HepG2 (cell line): ENCODE measurements around the gene ADCY7. TPM values are rescaled to one million over a fixed set of nuclear protein-coding genes. Genes with fewer than 3 reads are reported as not detected.

ENCODE experiments used
- ATAC-seq: fragments of 200-7000 bp; cut with Tn5 transposase; 3 replicates; pipeline ENCODE4 v1.9.1; 2020; ENCODE audit warnings: mild to moderate bottlenecking, moderate library complexity
- BruUV-seq: library from RNA; stranded (reverse); fragments of 400-500 nt; replicated peaks from 2 replicates; lab custom pipeline; 2021; lab: Mats Ljungman, UMichigan
- CTCF ChIA-PET: fragments of 300-600 bp; formaldehyde crosslinking; extraction: SDS; loops from one replicate; lab custom pipeline; 2021; ENCODE audit warnings: low total read pairs, inconsistent platforms, low intra/inter-chr PET ratio; lab: Yijun Ruan, JAX
- POLR2A ChIA-PET: fragments of 350-600 bp; sonication (Branson Sonifier 250); formaldehyde crosslinking; loops from one replicate; lab custom pipeline; 2020; ENCODE audit warnings: antibody characterized with exemption, inconsistent platforms; lab: Yijun Ruan, JAX
- DNase-seq: peaks from one replicate; pipeline ENCODE4 v3.0.0-alpha.2; 2015; ENCODE audit warnings: low spot score
- FAIRE-seq: peaks from 3 replicates; lab custom pipeline; 2011; peaks lifted over from hg19 to GRCh38; lab: Jason Lieb, UNC
- H2AFZ ChIP-seq: one replicate; pipeline ENCODE4 v1.6.1; 2011; ENCODE audit warnings: low read length, inconsistent platforms
- H3K27ac ChIP-seq: fragments of 300-600 bp; 3 replicates; pipeline ENCODE4 v1.8.0; 2011; ENCODE audit warnings: mixed run types, mild to moderate bottlenecking, mixed read lengths, low read length, inconsistent platforms; ENCODE audit not compliant: insufficient read depth; ENCODE audit errors: extremely low read length
- H3K27me3 ChIP-seq, 2 experiments: fragments of 200-600 bp in 1 of 2; 2 replicates in 1 of 2; 3 replicates in 1 of 2; pipeline versions ENCODE4 v1.6.0 to v1.8.0; 2011; ENCODE audit warnings: low read length in 2 of 2, mild to moderate bottlenecking in 2 of 2, moderate library complexity in 2 of 2, inconsistent platforms in 1 of 2; ENCODE audit not compliant: insufficient read depth in 2 of 2, control insufficient read depth in 1 of 2
- H3K36me3 ChIP-seq, 2 experiments: fragments of 200-600 bp in 1 of 2; replicated peaks in 1 of 2; 2 replicates in 1 of 2; 3 replicates in 1 of 2; pipeline versions ENCODE4 v1.5.1 to v1.8.0; 2011; ENCODE audit warnings: low read length in 2 of 2, inconsistent platforms in 1 of 2; ENCODE audit not compliant: insufficient read depth in 2 of 2, control insufficient read depth in 1 of 2
- H3K4me1 ChIP-seq: 2 replicates; pipeline ENCODE4 v1.5.1; 2012; ENCODE audit warnings: low read length, inconsistent platforms; ENCODE audit not compliant: insufficient read depth
- H3K4me2 ChIP-seq: 2 replicates; pipeline ENCODE4 v1.6.0; 2011; ENCODE audit warnings: low read depth, low read length, inconsistent platforms
- H3K4me3 ChIP-seq, 3 experiments: fragments of 200-600 bp in 1 of 3; sonication (generic), shearing (Covaris generic) in 1 of 3; replicated peaks in 1 of 3; 2 replicates each; pipeline ENCODE4 v1.5.1; 2011 to 2016; ENCODE audit warnings: low read length in 3 of 3, inconsistent platforms in 2 of 3, low read depth in 2 of 3, mild to moderate bottlenecking in 2 of 3, control low read depth in 1 of 3, mixed read lengths in 1 of 3; ENCODE audit not compliant: insufficient read depth in 1 of 3
- H3K79me2 ChIP-seq: one replicate; pipeline ENCODE4 v1.6.1; 2011; ENCODE audit warnings: low read length, inconsistent platforms; ENCODE audit not compliant: insufficient read depth
- H3K9ac ChIP-seq: 2 replicates; pipeline ENCODE4 v1.6.0; 2011; ENCODE audit warnings: mild to moderate bottlenecking, low read depth, low read length, inconsistent platforms; ENCODE audit not compliant: insufficient read depth
- H3K9me3 ChIP-seq: 2 replicates; pipeline ENCODE4 v1.5.1; 2012; ENCODE audit warnings: mild to moderate bottlenecking, low read length
- H4K20me1 ChIP-seq: 2 replicates; pipeline ENCODE4 v1.6.0; 2011; ENCODE audit warnings: inconsistent platforms, mild to moderate bottlenecking, low read length, moderate library complexity; ENCODE audit not compliant: insufficient read depth
- ATF7 ChIP-seq, 2 experiments: fragments of 450-650 bp in 1 of 2; sonication (generic) in 1 of 2; formaldehyde crosslinking in 1 of 2; IDR thresholded peaks; 2 replicates each; pipeline versions ENCODE4 v1.4.0 to v1.6.1; 2016 to 2020; ENCODE audit warnings: antibody characterized with exemption in 1 of 2, mild to moderate bottlenecking in 1 of 2, missing genetic modification reagents in 1 of 2
- ESRRA ChIP-seq: sonication (generic); formaldehyde crosslinking; IDR thresholded peaks from 2 replicates; pipeline ENCODE4 v1.5.1; 2020; ENCODE audit warnings: mild to moderate bottlenecking, low read depth, missing genetic modification reagents
- KAT8 ChIP-seq: IDR thresholded peaks from 2 replicates; pipeline ENCODE4 v1.6.1; 2016; ENCODE audit warnings: missing genetic modification reagents, missing compliant biosample characterization
- MTF1 ChIP-seq: sonication (generic); formaldehyde crosslinking; IDR thresholded peaks from 2 replicates; pipeline ENCODE4 v1.5.0; 2020; ENCODE audit warnings: missing genetic modification reagents
- NBN ChIP-seq: fragments of 450-650 bp; conservative IDR thresholded peaks from 2 replicates; pipeline ENCODE4 v1.6.1; 2017
- RARA ChIP-seq: IDR thresholded peaks from 2 replicates; pipeline ENCODE4 v1.6.1; 2016; ENCODE audit warnings: missing genetic modification reagents, missing compliant biosample characterization
- ZNF24 ChIP-seq: fragments of 450-650 bp; IDR thresholded peaks from 2 replicates; pipeline ENCODE4 v1.6.1; 2017; ENCODE audit warnings: antibody characterized with exemption, mild to moderate bottlenecking
- WGBS: methylation state at CpG from one replicate; pipeline ENCODE4 v1.1.6; 2017; ENCODE audit warnings: low lambda C conversion rate; 5-methylcytosine and 5-hydroxymethylcytosine counted together
- in situ Hi-C: cut with HindIII; loops from 2 replicates; pipeline ENCODE4 v1.10.0; 2017; ENCODE audit warnings: low pct_unique_long_range_greater_than_20kb; ENCODE audit not compliant: extremely low pct_ligation_motif_present
- intact Hi-C: fragments of 100-400 bp; cut with micrococcal nuclease; formaldehyde crosslinking; loops from one replicate; pipeline ENCODE4 v1.10.0; 2022; ENCODE audit not compliant: unreplicated experiment
- polyA plus RNA-seq, 8 experiments: library from polyadenylated mRNA; depleted of rRNA in 3 of 8; stranded (reverse) in 7 of 8; unstranded in 1 of 8; fragments of >200 nt; fragmentation: Illumina TruSeq in 4 of 8; extraction: Trizol in 4 of 8; gene quantifications; 2 replicates each; pipeline versions ENCODE4 v1.2.1 to v1.2.3, GENCODE V29; 2011 to 2016; ENCODE audit warnings: low read depth in 4 of 8, missing spikeins in 1 of 8, mixed read lengths in 1 of 8; ENCODE audit not compliant: insufficient read depth in 1 of 8
- total RNA-seq, 5 experiments: library from RNA; depleted of rRNA; stranded (reverse); fragments of >200 nt; fragmentation: Illumina TruSeq; extraction: Trizol; gene quantifications; 2 replicates each; pipeline ENCODE4 v1.2.3, GENCODE V29; 2016; ENCODE audit warnings: low read depth in 1 of 5
- TF ChIP-seq, protein P1 (sequence below): sonication (generic); formaldehyde crosslinking; IDR thresholded peaks from 2 replicates; pipeline ENCODE4 v1.4.0; 2020; ENCODE audit warnings: missing genetic modification reagents, mild to moderate bottlenecking, borderline replicate concordance
- TF ChIP-seq, protein P2 (sequence below): sonication (generic); formaldehyde crosslinking; IDR thresholded peaks from 2 replicates; pipeline ENCODE4 v1.4.0; 2020; ENCODE audit warnings: missing genetic modification reagents
- TF ChIP-seq, protein P3 (sequence below): sonication (generic); formaldehyde crosslinking; conservative IDR thresholded peaks from 2 replicates; pipeline ENCODE4 v1.5.0; 2020; ENCODE audit warnings: missing genetic modification reagents
- TF ChIP-seq, protein P4 (sequence below): sonication (generic); formaldehyde crosslinking; IDR thresholded peaks from 2 replicates; pipeline ENCODE4 v1.9.0; 2021; ENCODE audit warnings: missing genetic modification reagents, mild to moderate bottlenecking, borderline replicate concordance

ADCY7 gene
- total and polyA plus RNA-seq, 2 of the 13 experiments (the other 11 are each of a cell fraction or from before 2014, with no cell fraction given): 2.2 to 4.3 TPM

DNA sequence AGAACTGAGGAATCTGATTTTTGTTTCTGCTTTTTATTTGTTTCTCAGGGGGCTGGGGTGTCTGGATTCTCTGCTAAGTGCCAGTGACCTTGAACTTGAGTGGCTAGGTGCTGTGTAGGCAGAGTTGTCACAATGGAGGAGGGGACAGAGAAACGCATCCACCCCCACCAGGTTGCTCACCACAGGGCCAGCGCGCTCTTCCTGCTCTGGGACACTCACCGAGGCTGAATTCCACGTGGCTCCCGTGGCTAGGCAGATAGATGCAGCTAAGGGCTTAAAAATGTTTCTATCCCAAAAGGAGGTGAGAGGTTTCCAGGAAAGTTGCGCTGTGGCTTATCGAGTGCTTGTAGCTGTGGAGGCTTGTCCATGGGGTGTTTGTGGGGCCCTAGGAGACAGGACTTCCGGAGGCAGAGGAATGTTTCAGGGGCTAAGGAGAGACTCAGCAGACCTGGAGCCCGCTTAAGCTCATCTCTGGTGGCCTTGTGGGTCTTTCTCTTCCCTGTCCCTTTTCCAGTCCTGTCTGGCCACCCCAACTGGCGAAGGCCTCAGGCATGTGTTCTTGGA lies 36.8 kb downstream of the ADCY7 start (continued):
- TF ChIP-seq, protein P1, sequence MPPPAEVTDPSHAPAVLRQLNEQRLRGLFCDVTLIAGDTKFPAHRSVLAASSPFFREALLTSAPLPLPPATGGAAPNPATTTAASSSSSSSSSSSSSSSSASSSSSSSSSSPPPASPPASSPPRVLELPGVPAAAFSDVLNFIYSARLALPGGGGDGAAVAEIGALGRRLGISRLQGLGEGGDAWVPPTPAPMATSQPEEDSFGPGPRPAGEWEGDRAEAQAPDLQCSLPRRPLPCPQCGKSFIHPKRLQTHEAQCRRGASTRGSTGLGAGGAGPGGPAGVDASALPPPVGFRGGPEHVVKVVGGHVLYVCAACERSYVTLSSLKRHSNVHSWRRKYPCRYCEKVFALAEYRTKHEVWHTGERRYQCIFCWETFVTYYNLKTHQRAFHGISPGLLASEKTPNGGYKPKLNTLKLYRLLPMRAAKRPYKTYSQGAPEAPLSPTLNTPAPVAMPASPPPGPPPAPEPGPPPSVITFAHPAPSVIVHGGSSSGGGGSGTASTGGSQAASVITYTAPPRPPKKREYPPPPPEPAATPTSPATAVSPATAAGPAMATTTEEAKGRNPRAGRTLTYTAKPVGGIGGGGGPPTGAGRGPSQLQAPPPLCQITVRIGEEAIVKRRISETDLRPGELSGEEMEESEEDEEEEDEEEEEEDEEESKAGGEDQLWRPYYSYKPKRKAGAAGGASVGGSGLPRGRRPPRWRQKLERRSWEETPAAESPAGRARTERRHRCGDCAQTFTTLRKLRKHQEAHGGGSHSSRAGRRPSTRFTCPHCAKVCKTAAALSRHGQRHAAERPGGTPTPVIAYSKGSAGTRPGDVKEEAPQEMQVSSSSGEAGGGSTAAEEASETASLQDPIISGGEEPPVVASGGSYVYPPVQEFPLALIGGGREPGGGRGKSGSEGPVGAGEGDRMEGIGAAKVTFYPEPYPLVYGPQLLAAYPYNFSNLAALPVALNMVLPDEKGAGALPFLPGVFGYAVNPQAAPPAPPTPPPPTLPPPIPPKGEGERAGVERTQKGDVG (CRISPR knock-in tag): peak; percentile 37; the same call in 1 of the 2 replicates
- TF ChIP-seq, protein P2, sequence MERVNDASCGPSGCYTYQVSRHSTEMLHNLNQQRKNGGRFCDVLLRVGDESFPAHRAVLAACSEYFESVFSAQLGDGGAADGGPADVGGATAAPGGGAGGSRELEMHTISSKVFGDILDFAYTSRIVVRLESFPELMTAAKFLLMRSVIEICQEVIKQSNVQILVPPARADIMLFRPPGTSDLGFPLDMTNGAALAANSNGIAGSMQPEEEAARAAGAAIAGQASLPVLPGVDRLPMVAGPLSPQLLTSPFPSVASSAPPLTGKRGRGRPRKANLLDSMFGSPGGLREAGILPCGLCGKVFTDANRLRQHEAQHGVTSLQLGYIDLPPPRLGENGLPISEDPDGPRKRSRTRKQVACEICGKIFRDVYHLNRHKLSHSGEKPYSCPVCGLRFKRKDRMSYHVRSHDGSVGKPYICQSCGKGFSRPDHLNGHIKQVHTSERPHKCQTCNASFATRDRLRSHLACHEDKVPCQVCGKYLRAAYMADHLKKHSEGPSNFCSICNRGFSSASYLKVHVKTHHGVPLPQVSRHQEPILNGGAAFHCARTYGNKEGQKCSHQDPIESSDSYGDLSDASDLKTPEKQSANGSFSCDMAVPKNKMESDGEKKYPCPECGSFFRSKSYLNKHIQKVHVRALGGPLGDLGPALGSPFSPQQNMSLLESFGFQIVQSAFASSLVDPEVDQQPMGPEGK (CRISPR knock-in tag): peak; percentile 53; the same call in 1 of the 2 replicates
- TF ChIP-seq MTF1 (CRISPR knock-in tag): no peak

DNA sequence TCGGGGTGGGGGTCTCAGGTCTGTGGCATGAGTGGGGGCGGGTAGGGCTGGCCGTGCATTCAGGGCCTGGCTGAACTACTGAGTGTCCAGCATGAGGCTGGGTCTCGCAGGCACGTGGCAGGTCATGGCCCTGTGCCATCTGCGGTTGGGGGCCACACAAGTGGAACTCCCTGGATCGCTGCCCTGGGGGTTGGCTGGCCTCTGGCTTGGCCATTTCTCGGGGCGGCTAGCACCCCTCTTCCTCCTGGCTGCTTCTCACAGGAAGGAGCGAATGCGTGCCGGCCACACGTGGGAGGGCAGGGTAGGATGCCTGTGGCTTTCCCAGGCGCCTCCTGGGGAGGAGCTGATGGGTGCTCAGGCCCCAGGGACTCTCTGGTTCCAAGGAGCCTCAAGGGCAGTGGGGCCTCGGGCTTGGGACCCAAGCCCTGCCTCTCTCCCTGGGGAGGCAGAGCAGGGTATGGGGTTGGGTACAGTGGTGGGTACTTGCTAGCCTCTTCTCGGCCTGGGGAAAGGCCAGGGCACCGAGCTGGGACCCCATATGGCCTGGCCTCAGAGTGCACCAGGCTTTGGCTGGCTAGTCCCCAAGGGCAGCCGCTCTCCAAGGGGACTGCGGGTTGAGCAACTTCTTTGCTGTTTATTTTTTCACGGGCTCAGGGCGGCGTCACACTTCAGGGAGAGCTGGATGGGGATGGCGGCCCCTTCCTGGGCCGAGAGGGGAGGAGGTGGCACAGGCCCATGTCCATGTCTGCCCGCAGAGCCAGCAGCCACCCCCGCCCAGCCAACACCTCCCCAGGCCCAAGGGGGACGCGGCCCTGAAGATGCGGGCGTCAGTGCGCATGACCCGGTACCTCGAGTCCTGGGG lies 37.5 kb downstream of the ADCY7 start:
- FAIRE-seq (peak; percentile 63), ATAC-seq (peak; percentile 64), DNase-seq (peak; percentile 80)
- Histone ChIP-seq H2AFZ (no peak overlapping the region), H3K27me3 (peaks cover 0 to 19% of the 10 kb centered on the region in 2 experiments; a peak in 2 of 5 replicates), H4K20me1 (no peaks in the 10 kb centered on the region), H3K4me1 (peaks cover 41% of the 10 kb centered on the region), H3K79me2 (no peaks in the 10 kb centered on the region), H3K9ac (peak overlapping the region; percentile 16; the same call in 1 of the 2 replicates), H3K4me2 (peak overlapping the region; percentile 73), H3K9me3 (no peaks in the 10 kb centered on the region), H3K4me3 (peak overlapping the region in 1 of 3 experiments; percentile 52; a peak in 1 of 6 replicates), H3K27ac (no peak overlapping the region), H3K36me3 (no peaks in the 10 kb centered on the region)
- CTCF ChIA-PET: no interaction called here
- POLR2A ChIA-PET: interaction anchor here (1.0 to 2.3 kb wide), 4 partner anchors 9 to 21 kb away, joined by 3 to 12 read pairs (median 6); no protein-coding TSS in a partner anchor
- BruUV-seq: no TSS peak
- in situ Hi-C loops: loop anchor here (5.0 kb wide), 1 partner anchor 37 kb away; the partner anchor contains the start of gene ADCY7
- WGBS: 32% methylated on average over 23 of the region's 33 CpGs
- intact Hi-C loops: loop anchor here (5.0 kb wide), 1 partner anchor 47 kb away; no protein-coding TSS in a partner anchor
- no peak for TF ChIP-seq NBN
- 0 out of 2 replicates have a peak, but pooled peaks have one; percentile 25 for TF ChIP-seq RARA (CRISPR knock-in tag)
- TF ChIP-seq, protein P3, sequence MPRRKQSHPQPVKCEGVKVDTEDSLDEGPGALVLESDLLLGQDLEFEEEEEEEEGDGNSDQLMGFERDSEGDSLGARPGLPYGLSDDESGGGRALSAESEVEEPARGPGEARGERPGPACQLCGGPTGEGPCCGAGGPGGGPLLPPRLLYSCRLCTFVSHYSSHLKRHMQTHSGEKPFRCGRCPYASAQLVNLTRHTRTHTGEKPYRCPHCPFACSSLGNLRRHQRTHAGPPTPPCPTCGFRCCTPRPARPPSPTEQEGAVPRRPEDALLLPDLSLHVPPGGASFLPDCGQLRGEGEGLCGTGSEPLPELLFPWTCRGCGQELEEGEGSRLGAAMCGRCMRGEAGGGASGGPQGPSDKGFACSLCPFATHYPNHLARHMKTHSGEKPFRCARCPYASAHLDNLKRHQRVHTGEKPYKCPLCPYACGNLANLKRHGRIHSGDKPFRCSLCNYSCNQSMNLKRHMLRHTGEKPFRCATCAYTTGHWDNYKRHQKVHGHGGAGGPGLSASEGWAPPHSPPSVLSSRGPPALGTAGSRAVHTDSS: 0 out of 2 replicates have a peak, but pooled peaks have one; percentile 45
- TF ChIP-seq, protein P4, sequence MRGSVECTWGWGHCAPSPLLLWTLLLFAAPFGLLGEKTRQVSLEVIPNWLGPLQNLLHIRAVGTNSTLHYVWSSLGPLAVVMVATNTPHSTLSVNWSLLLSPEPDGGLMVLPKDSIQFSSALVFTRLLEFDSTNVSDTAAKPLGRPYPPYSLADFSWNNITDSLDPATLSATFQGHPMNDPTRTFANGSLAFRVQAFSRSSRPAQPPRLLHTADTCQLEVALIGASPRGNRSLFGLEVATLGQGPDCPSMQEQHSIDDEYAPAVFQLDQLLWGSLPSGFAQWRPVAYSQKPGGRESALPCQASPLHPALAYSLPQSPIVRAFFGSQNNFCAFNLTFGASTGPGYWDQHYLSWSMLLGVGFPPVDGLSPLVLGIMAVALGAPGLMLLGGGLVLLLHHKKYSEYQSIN: no peak
- TF ChIP-seq ATF7 (IDR thresholded peaks at IDR 0.05): no peak
- no peak for TF ChIP-seq ATF7 (CRISPR knock-in tag; IDR thresholded peaks at IDR 0.05)
- peak; percentile 47; the same call in 1 of the 2 replicates for TF ChIP-seq KAT8 (CRISPR knock-in tag)
- peak; percentile 48; the same call in 1 of the 2 replicates for TF ChIP-seq ESRRA (CRISPR knock-in tag)
- TF ChIP-seq ZNF24: no peak
